HEK293T (cell line): ENCODE results near the gene BCR.

Experiments used
- ELF4 ChIP-seq: fragments of 450-650 bp; IDR thresholded peaks from 2 replicates; pipeline ENCODE4 v1.6.1; 2017; ENCODE audit warnings: antibody characterized with exemption
- FOXK2 ChIP-seq: fragments of 450-650 bp; IDR thresholded peaks from 2 replicates; pipeline ENCODE4 v1.6.1; 2016; ENCODE audit warnings: mild to moderate bottlenecking
- FOXM1 ChIP-seq: fragments of 450-650 bp; IDR thresholded peaks from 2 replicates; pipeline ENCODE4 v1.6.1; 2017; ENCODE audit warnings: mild to moderate bottlenecking, borderline replicate concordance
- SP1 ChIP-seq: fragments of 450-650 bp; IDR thresholded peaks from 2 replicates; pipeline ENCODE4 v1.6.1; 2017
- SUZ12 ChIP-seq: fragments of 450-650 bp; IDR thresholded peaks from 2 replicates; pipeline ENCODE4 v1.6.1; 2016; ENCODE audit warnings: mild to moderate bottlenecking

GRCh38 chr22:23158516-23159290 is 21.6 kb upstream of the BCR start:
- TF ChIP-seq FOXK2 (no peak), SUZ12 (no peak), ELF4 (no peak), FOXM1 (no peak), SP1 (no peak)
